NOMO-1 treated with dmso at 0.1 percent for 144 hours (cell line): ENCODE data around the gene LAMC3.
A peak's percentile ranks its signal among the peaks of the same experiment; 100 is the strongest.
"Not testable (repeated sequence)": the region's sequence is repeated elsewhere in the genome, so short reads cannot be mapped to it uniquely, and the experiment has no call there.

Source experiments
- DNase-seq: peaks from one replicate; lab custom pipeline; 2025; ENCODE audit not compliant: unreplicated experiment; lab: John Stamatoyannopoulos, UW

The LAMC3 gene

DNA sequence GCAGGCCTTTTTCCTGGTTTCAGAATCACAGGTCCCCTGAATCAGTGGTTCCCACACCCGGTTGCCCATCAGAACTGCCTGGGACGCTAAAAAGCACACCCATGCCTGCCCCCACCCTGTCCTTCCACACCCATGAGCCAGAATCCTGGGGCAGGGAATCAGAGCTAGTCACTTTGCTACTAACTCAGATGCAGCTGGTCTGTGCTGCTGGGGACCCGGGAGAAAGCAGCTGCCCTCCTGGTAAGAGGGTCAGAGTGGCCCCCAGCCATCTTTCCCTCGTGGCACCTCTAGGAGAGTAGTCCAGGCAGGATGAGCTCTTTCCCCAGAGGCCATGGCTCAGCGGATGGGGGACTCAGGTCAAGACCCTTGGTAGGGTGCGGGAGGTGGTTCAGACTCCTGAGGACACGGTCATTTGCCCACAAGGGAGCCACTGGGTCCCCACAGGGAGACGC lies 105.1 kb downstream of the LAMC3 start:
- DNase-seq: no peak

DNA sequence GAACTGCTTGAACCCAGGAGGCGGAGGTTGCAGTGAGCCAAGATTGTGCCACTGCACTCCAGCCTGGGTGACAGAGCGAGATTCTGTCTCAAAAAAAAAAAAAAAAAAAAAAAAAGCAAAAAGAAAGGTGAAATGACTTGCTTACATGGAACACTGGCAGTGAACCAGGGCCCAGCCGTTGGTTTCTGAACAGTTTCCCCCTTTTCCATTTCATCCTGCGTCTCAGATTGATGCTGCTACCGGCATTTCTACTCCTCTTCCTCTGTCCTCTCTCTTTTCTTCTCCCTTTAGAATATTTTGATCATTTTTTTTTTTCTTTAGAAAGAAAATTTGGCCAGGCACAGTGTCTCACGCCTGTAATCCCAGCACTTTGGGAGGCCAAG lies 106.4 kb downstream of the LAMC3 start:
- not testable (repeated sequence) for DNase-seq

DNA sequence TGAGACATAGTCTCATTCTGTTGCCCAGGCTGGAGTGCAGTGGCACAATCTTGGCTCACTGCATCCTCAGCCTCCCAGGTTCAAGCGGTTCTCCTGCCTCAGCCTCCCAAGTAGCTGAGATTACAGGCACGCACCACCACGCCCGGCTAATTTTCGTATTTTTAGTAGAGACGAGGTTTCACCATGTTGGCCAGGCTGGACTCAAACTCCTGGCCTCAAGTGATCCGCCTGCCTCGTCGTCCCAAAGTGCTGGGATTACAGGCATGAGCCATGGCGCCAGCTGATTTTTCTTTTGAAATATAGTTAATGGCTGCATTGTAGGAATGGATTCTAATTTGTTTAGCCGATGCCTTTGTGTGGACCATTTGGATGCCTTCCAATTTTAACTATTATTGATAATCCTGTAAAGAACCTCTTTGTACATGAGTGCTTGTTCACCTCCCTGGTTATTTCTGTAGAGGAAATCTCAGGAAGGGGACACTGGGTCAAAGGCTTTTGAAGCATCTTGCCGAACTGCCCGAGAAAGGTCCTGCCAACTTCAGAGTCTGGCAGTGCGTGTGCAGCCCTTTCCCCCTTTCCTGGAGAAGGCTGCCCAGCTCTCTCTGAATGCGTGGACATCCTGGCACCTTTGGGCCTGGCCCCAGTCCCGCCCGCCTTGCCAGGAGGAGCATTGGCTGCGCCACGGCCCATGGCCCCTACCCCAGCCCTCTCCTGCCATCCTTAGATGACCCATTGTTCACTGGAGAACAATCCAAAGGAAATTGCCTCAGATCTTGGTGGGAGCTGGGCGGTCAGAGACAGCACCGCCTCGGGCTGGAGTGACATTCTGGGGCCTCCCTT lies 107.5 kb downstream of the LAMC3 start:
- DNase-seq: no peak

DNA sequence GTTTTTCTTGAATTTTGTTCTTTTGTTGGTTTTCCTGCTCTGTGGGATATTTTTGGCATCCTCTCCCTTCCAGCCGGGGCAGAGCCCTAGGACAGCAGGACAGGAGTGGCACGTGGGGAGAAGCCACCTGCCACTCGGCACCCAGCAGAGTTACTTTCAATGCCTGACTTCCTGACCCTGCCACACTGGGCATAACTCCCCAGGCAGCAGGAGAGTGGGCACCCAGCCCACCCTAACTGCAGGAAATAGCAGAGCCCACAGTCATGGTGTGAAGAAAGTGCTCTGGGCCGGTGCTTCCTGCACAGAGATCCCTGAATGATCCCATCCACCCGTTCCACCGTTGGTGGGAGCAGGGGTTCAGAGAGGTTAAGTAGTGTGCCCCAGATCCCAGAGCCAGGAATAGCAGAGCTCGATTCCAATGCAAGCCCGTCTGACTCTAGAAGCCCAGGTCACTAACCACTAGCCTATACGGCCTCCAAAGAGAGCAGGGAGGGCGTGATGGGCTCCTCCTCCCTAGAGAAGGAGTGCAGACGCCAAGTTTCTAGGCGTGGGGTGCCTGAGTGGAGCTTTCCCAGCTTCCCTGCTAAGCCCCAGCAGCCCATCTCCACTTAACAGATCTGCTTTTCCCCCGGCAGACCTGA lies 108.3 kb downstream of the LAMC3 start:
- DNase-seq: no peak

DNA sequence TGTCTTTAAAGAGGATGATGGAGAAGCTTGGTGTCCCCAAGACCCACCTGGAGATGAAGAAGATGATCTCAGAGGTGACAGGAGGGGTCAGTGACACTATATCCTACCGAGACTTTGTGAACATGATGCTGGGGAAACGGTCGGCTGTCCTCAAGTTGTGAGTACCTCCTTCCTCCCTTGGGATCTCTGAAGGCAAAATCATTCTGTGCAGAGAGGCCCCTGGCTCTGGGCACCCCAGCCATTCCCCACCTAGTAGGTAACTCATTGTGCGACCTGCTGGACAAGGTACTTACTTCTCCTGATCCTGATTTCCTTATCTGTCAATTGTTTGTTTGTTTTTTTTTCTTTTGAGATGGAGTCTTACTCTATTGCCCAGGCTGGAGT lies 108.8 kb downstream of the LAMC3 start:
- DNase-seq: no peak

DNA sequence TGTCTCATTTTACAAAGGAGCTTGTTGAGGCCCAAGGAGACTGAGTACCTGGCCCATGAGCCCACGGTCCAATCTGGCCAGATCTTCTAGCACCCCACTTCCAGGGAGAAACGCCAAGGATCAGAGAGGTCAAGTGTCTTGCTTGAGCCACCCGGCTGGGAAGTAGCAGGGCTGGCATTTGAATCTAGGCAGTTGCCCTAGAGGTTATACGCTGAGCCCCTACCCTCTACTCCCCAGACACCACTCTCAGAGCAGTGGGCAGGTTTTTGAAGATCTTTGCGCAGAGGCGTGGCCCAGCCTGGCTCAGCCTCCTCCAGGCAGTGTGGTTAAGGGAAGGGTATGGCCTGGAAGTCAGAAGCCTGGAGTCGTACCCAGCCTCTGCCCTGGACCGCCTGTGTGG lies 110.6 kb downstream of the LAMC3 start:
- DNase-seq: no peak

DNA sequence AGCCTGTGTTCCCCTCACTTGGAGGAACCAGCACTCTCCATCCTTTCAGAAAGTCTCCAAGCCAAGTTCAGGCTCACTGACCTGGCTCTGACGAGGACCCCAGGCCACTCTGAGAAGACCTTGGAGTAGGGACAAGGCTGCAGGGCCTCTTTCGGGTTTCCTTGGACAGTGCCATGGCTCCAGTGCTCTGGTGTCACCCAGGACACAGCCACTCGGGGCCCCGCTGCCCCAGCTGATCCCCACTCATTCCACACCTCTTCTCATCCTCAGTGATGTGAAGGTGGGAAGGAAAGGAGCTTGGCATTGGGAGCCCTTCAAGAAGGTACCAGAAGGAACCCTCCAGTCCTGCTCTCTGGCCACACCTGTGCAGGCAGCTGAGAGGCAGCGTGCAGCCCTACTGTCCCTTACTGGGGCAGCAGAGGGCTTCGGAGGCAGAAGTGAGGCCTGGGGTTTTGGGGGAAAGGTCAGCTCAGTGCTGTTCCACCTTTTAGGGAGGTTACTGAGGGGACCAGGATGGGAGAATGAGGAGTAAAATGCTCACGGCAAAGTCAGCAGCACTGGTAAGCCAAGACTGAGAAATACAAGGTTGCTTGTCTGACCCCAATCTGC lies 111.8 kb downstream of the LAMC3 start:
- no peak for DNase-seq

DNA sequence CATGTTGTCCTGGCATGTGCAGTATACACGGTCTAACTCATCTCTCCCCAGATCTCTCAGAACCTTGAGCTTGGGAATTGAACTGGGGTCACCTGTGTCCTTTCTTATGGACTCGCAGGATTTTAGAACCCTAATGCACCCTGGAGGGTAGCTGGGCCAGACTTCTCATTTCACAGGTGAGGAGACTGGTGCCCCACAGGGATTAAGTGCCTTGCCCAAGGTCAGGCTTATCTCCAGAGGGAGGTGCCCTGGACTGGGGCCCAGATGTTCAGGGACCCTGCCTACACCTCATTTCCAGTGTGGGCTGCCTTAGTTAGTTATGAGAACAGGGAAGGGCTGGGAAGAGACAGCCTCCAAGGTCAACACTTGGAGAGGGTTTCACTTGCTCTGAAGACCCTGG lies 112.4 kb downstream of the LAMC3 start:
- no peak for DNase-seq

DNA sequence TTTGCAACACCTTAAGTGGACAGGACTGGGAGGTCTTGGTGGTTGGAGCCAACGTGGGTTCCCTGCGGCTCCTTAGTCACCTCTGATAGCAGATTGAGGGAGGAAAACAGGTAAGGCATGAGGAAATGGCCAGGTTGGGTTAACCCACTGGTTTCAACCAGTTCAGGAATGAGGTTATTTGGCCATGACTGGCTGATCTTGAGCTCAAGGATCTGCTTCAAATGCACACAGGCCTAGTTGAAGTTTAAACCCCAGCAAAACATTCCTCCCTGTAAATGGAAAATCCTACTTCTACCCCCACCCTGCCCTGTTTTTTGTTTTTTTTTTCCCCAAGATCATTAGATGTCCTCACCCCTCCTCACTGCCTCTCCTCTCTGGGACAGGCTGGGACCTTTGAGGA lies 113.2 kb downstream of the LAMC3 start:
- no peak for DNase-seq

DNA sequence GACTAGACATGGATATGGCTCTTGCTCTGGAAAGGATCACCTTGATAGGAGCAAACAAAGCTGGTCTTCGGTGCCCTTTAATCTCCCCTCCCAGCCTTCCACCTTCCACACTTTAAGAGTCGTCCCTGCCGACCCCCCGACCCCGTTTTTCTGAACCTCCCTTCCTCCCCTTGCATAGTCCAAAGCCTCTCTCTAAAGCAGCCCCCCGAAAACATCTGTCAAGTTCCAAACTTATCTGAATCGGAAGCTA lies 116.0 kb downstream of the LAMC3 start:
- no peak for DNase-seq

DNA sequence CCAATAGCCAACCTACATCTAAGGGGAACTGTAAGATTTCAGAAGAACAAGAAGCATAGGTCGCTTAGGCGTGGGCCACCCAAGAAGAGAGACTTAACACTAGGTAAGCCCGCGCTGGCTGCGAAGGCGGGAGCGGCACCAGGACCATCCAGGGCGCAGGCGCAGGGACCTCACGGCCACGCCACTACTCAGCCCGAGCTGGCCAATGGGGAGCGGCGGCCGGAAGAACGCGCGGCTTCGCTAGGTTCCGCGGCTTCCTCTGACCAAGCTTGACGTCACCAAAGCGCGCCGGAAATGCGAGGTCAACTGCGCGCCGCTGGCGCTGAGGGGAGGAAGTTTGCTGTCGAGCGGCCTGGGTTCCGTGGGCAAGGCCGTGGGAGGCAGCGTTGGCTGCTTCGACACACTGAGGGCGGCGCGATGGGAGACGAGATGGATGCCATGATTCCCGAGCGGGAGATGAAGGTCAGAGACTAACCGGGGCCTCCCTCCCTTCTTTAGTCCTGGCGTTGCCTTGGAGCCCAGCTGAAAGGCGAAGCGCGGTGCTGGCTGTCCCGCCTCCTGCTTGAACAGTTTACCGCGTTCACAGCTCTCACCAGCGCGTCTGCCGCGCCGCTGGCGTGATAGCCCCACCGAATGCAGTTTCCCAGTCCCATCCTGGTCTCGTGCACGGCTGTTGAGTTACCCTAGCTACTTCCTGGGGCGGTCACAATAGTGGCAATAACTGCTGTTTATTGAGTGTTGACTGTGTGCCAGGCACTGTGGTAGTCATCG lies 116.5 kb downstream of the LAMC3 start, which contains the start of gene NUP214:
NUP214 (plus strand) TSS at position 299 of the 771 bp plus-strand sequence; CDS start at position 418, 119 bp downstream.
- DNase-seq: peak; percentile 97

DNA sequence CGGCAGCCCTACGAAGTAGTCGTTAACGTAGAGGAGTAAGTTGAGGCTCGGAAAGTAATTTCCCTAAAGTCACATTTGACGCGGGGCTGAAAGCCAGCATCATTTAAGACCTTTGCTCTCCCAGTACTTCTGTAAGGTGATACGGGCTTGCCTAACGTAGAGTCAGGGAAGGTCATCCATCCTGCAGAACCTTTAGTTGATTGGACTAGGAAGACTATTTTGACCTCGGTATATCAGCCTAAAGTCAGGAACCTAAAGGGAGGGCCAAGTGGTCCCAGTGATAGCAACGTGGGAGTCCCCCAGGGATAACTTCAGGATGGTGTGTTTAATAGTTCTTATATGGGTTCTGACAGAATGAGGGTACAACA lies 117.1 kb downstream of the LAMC3 start:
- no peak for DNase-seq

DNA sequence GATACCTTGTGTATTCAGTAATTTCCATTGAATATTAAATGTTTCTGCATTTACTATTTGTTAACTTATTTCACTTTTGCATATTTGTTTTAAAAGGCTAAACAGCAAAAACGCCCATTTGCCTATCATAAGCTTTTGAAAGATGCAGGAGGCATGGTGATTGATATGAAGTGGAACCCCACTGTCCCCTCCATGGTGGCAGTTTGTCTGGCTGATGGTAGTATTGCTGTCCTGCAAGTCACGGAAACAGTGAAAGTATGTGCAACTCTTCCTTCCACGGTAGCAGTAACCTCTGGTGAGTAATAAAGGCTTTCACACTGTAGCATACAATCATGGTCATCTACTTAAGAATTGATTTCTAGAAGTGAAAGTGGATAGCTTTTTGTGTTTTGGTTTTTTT lies 120.2 kb downstream of the LAMC3 start:
- DNase-seq: no peak

DNA sequence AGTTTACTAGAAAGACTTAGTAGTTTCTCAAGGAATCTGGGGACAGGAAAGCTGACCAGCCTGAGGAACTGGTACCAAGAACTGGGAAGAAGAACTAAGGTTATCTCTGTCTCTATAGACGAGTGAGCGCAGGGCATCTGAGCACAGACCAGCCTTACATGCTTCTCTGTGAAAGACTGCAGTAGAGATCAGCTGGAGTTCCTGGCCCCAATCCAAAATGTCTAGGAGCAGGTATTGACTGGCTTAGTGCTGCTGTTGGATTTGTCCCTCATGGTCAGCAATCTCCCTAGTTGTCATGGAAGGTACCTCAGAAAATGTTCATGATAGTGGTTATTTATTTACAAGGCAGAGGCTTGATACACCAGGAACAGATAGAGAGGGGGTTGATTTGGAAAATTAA lies 129.7 kb downstream of the LAMC3 start:
- DNase-seq: no peak

DNA sequence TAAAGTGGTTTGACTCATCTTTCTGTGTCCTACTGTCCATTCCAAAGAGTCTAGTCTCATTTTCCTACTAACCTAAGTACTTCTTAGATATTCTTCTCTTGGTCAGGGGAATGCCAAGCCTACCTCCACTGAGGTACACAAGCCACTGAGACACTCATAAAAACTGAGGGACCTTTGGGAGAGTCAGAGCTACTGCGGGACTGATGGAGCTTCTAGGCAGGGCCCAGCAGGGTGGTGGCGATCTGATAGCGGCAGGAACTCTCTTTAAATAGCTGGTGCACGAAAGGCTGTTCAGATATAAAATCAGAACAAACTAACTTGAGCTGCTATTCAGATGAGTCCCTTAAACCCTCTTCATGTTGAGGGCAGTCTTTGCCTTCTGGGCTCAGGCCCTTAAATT lies 131.1 kb downstream of the LAMC3 start:
- no peak for DNase-seq

DNA sequence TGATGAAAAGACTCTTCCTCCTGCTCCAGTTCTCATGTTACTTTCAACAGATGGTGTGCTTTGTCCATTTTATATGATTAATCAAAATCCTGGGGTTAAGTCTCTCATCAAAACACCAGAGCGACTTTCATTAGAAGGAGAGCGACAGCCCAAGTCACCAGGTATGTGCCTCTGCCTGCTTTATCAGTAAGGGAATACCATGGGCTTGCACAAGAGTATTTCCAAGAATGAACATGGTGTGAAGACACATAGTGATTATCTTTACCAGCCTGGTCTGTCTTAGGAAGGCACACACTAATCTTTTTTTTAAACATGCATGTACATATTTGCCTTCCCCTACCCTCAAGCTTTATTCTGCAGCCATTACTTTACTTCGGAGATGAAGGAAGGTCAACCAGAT lies 131.6 kb downstream of the LAMC3 start:
- no peak for DNase-seq

DNA sequence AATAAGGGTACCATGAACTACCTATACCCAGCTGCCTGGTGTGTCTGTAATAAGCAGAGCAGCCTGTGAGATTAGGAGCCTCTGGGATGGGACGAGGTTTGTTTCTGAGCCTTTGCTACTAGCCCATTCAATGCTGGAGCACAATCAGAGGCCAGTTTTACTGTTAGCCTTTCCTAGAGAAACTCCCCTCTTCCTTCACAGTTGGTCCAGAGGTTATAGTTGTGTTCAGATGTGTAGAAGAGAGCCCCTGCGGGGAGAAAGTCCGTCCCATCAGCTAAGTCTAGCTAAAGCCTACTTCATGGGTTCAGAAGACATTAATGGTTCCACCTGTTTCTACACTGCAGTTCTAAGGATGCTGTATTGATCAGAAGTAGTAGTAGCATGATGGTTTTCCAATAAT lies 133.2 kb downstream of the LAMC3 start:
- no peak for DNase-seq
